WI38 (cell line): ENCODE measurements around the gene CDK11B.

Experiments used
- H3K4me3 ChIP-seq: 2 replicates; pipeline ENCODE4 v1.5.1; 2011; ENCODE audit warnings: low read depth, mild to moderate bottlenecking, control low read depth, low read length
- TF ChIP-seq, protein P1 (sequence below): IDR thresholded peaks from 2 replicates; pipeline ENCODE4 v1.5.1; 2012; ENCODE audit warnings: low read depth, mild to moderate bottlenecking, control low read depth, low read length

Gene CDK11B

GRCh38 chr1:1627829-1628753, 30.7 kb downstream of the CDK11B start:
- TF ChIP-seq, protein P1, sequence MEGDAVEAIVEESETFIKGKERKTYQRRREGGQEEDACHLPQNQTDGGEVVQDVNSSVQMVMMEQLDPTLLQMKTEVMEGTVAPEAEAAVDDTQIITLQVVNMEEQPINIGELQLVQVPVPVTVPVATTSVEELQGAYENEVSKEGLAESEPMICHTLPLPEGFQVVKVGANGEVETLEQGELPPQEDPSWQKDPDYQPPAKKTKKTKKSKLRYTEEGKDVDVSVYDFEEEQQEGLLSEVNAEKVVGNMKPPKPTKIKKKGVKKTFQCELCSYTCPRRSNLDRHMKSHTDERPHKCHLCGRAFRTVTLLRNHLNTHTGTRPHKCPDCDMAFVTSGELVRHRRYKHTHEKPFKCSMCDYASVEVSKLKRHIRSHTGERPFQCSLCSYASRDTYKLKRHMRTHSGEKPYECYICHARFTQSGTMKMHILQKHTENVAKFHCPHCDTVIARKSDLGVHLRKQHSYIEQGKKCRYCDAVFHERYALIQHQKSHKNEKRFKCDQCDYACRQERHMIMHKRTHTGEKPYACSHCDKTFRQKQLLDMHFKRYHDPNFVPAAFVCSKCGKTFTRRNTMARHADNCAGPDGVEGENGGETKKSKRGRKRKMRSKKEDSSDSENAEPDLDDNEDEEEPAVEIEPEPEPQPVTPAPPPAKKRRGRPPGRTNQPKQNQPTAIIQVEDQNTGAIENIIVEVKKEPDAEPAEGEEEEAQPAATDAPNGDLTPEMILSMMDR: no peak
- H3K4me3 ChIP-seq: no peak overlapping the region

- TF ChIP-seq, protein P1: no peak
- no peak overlapping the region for H3K4me3 ChIP-seq
These were observed 31.5 kb downstream of the CDK11B start for GRCh38 chr1:1627261-1627828.

GRCh38 chr1:1626207-1627141, 32.3 kb downstream of the CDK11B start:
- TF ChIP-seq, protein P1: no peak

GRCh38 chr1:1625824-1626206, 33.0 kb downstream of the CDK11B start:
- TF ChIP-seq, protein P1: no peak
- H3K4me3 ChIP-seq: no peak overlapping the region

More at GRCh38 chr1:1626207-1627141, 32.3 kb downstream of the CDK11B start:
- H3K4me3 ChIP-seq: no peak overlapping the region

- H3K4me3 ChIP-seq: no peak overlapping the region
- TF ChIP-seq, protein P1: no peak
These were observed 33.4 kb downstream of the CDK11B start for GRCh38 chr1:1625404-1625775.

DNA sequence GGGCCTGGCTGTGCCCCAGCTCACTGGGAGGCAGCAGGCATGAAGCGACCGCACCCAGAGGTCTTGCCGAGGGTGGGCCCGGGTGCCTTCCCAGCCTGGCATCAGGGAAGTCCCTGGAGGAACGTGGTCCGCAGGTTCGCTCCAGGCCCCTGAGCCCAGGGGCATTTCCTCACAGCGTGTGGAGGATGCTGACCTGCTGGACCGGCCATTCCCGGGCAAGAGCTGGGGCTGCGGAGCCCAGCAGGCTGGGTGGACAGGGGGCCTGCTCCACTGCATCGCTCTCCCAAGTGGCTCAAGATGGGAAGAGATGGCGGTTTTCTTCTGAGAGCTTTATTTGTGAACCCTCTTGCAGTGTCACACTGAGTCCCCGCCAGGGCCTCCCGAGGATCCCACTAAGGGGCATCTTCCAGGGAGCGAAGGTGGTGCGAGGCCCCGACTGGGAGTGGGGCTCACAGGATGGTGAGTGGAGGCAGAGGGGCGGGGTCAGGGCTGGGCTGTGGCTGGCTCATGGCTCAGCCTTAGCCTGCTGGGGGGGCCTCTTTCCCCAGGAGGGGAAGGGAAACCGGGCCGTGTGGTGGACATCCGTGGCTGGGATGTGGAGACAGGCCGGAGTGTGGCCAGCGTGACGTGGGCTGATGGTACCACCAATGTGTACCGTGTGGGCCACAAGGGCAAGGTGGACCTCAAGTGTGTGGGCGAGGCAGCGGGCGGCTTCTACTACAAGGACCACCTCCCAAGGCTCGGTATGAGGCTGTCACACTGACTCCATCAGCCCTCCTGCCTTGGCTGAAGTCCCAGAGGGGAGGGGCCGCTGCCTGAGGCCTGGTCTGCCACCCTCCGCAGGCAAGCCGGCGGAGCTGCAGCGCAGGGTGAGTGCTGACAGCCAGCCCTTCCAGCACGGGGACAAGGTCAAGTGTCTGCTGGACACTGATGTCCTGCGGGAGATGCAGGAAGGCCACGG, 34.1 kb downstream of the CDK11B start:
- H3K4me3 ChIP-seq: no peak overlapping the region
- TF ChIP-seq, protein P1: no peak
